GM06990 (cell line): ENCODE data around the gene NPAS3.

ENCODE experiments used
- DNase-seq: peaks from one replicate; pipeline ENCODE4 v3.0.0-alpha.2; 2011; ENCODE audit not compliant: insufficient read length; ENCODE audit errors: extremely low read depth
- H3K27me3 ChIP-seq: replicated peaks from 2 replicates; pipeline ENCODE4 v1.6.0; 2011; ENCODE audit warnings: low read length; ENCODE audit not compliant: control insufficient read depth, insufficient read depth
- H3K36me3 ChIP-seq: 2 replicates; pipeline ENCODE4 v1.5.1; 2011; ENCODE audit warnings: low read length; ENCODE audit not compliant: control insufficient read depth, insufficient read depth
- H3K4me3 ChIP-seq: replicated peaks from 2 replicates; pipeline ENCODE4 v1.5.1; 2011; ENCODE audit warnings: low read depth, mild to moderate bottlenecking, control low read depth, low read length
- CTCF ChIP-seq: IDR thresholded peaks from 2 replicates; pipeline ENCODE4 v1.5.1; 2011; ENCODE audit warnings: low read length, control low read depth, mild to moderate bottlenecking, inconsistent platforms; ENCODE audit not compliant: insufficient read depth, poor library complexity, severe bottlenecking

Gene NPAS3

GRCh38 chr14:33516898-33517436, 578.3 kb downstream of the NPAS3 start:
- no peak for TF ChIP-seq CTCF

GRCh38 chr14:33521192-33521591, 582.5 kb downstream of the NPAS3 start:
- no peaks in the 10 kb centered on the region for H3K36me3 ChIP-seq
- H3K27me3 ChIP-seq: no peaks in the 10 kb centered on the region
- no peak for DNase-seq
- TF ChIP-seq CTCF: no peak
- H3K4me3 ChIP-seq: no peak overlapping the region

More at GRCh38 chr14:33516898-33517436, 578.3 kb downstream of the NPAS3 start:
- H3K36me3 ChIP-seq: no peaks in the 10 kb centered on the region
- no peak overlapping the region for H3K4me3 ChIP-seq
- DNase-seq: no peak
- no peaks in the 10 kb centered on the region for H3K27me3 ChIP-seq

GRCh38 chr14:33524244-33524643, 585.6 kb downstream of the NPAS3 start:
- Histone ChIP-seq H3K36me3 (no peaks in the 10 kb centered on the region), H3K27me3 (no peaks in the 10 kb centered on the region), H3K4me3 (no peak overlapping the region)
- no peak for DNase-seq
- TF ChIP-seq CTCF: no peak

- H3K4me3 ChIP-seq: no peak overlapping the region
- no peaks in the 10 kb centered on the region for H3K27me3 ChIP-seq
- TF ChIP-seq CTCF: no peak
- H3K36me3 ChIP-seq: no peaks in the 10 kb centered on the region
- no peak for DNase-seq
These were observed 586.9 kb downstream of the NPAS3 start for GRCh38 chr14:33525626-33526025.

- Histone ChIP-seq H3K27me3 (no peaks in the 10 kb centered on the region), H3K4me3 (no peak overlapping the region), H3K36me3 (no peaks in the 10 kb centered on the region)
- no peak for DNase-seq
- TF ChIP-seq CTCF: no peak
These were observed 588.5 kb downstream of the NPAS3 start for GRCh38 chr14:33527023-33527634.
